H1 (cell line): ENCODE data around the gene VAMP2. TPM values are rescaled to one million over a fixed set of nuclear protein-coding genes. Genes with fewer than 3 reads are reported as not detected.

Experiments used
- CTCF ChIA-PET: fragments of 300-600 bp; sonication (Branson Sonifier 250); formaldehyde crosslinking; loops from one replicate; lab custom pipeline; 2021; ENCODE audit not compliant: partially characterized antibody; lab: Charles Lee
- POLR2A ChIA-PET: fragments of 300-600 bp; sonication (Branson Sonifier 250); formaldehyde crosslinking; loops from one replicate; lab custom pipeline; 2021; ENCODE audit warnings: inconsistent platforms; ENCODE audit not compliant: partially characterized antibody; lab: Charles Lee
- DNase-seq, 2 experiments: peaks; one replicate each; pipeline versions ENCODE4 v3.0.0 to v3.0.0-alpha.2; 2010 to 2022; ENCODE audit warnings: low spot score in 2 of 2, low read depth in 1 of 2, mixed read lengths in 1 of 2
- FAIRE-seq: peaks from 2 replicates; lab custom pipeline; 2011; peaks lifted over from hg19 to GRCh38; lab: Jason Lieb, UNC
- H2AFZ ChIP-seq: 2 replicates; pipeline ENCODE4 v1.8.1; 2012; ENCODE audit warnings: low read length, inconsistent platforms
- H2AK5ac ChIP-seq: 2 replicates; pipeline ENCODE4 v1.6.1; 2013; ENCODE audit warnings: low read depth, low read length
- H2BK120ac ChIP-seq: replicated peaks from 2 replicates; pipeline ENCODE3; 2013; ENCODE audit warnings: low read depth, low read length, inconsistent platforms
- H2BK12ac ChIP-seq: 2 replicates; pipeline ENCODE4 v1.6.1; 2013; ENCODE audit warnings: low read depth, low read length
- H2BK15ac ChIP-seq: 2 replicates; pipeline ENCODE4 v1.6.1; 2013; ENCODE audit warnings: low read length
- H2BK20ac ChIP-seq: 2 replicates; pipeline ENCODE4 v1.6.1; 2013; ENCODE audit warnings: low read length
- H2BK5ac ChIP-seq: 2 replicates; pipeline ENCODE4 v1.6.1; 2013; ENCODE audit warnings: low read depth, low read length
- H3K14ac ChIP-seq: 2 replicates; pipeline ENCODE4 v1.6.1; 2013; ENCODE audit warnings: inconsistent platforms; ENCODE audit not compliant: insufficient read length
- H3K18ac ChIP-seq: 2 replicates; pipeline ENCODE4 v1.6.1; 2013; ENCODE audit warnings: low read length; ENCODE audit errors: extremely low read depth
- H3K23ac ChIP-seq: 2 replicates; pipeline ENCODE4 v1.6.1; 2013; ENCODE audit warnings: inconsistent platforms; ENCODE audit not compliant: insufficient read length
- H3K23me2 ChIP-seq: 2 replicates; pipeline ENCODE4 v1.6.1; 2013; ENCODE audit warnings: low read depth, low read length
- H3K27ac ChIP-seq: 2 replicates; pipeline ENCODE4 v1.6.1; 2011; ENCODE audit warnings: low read depth, low read length, inconsistent platforms
- H3K27me3 ChIP-seq, 4 experiments: replicated peaks in 1 of 4; 1 replicate in 1 of 4; 2 replicates in 3 of 4; pipeline versions ENCODE4 v1.6.1 to v1.8.1; 2011 to 2013; ENCODE audit warnings: low read length in 3 of 4, mild to moderate bottlenecking in 3 of 4, inconsistent platforms in 2 of 4, mixed read lengths in 2 of 4, moderate library complexity in 1 of 4; ENCODE audit not compliant: control insufficient read depth in 3 of 4, insufficient read depth in 3 of 4; ENCODE audit errors: extremely low read depth in 1 of 4
- H3K36me3 ChIP-seq, 4 experiments: 2 replicates each; pipeline versions ENCODE4 v1.6.1 to v1.8.1; 2011 to 2013; ENCODE audit warnings: mild to moderate bottlenecking in 4 of 4, low read length in 3 of 4, moderate library complexity in 2 of 4, control low read depth in 1 of 4, inconsistent platforms in 1 of 4; ENCODE audit not compliant: insufficient read depth in 4 of 4, control insufficient read depth in 2 of 4
- H3K4ac ChIP-seq: replicated peaks from 2 replicates; pipeline ENCODE3; 2013; ENCODE audit warnings: low read length, low read depth, mixed read lengths, inconsistent platforms; ENCODE audit not compliant: insufficient read length
- H3K4me1 ChIP-seq, 4 experiments: replicated peaks in 1 of 4; 1 replicate in 1 of 4; 2 replicates in 3 of 4; pipeline versions ENCODE4 v1.6.1 to v1.8.1; 2011 to 2013; ENCODE audit warnings: low read length in 3 of 4, inconsistent platforms in 2 of 4, mixed read lengths in 1 of 4; ENCODE audit not compliant: insufficient read depth in 4 of 4, control insufficient read depth in 3 of 4
- H3K4me2 ChIP-seq, 2 experiments: 2 replicates each; pipeline versions ENCODE4 v1.6.1 to v1.8.1; 2011 to 2013; ENCODE audit warnings: low read depth in 2 of 2, low read length in 2 of 2, control low read depth in 1 of 2, inconsistent platforms in 1 of 2, mild to moderate bottlenecking in 1 of 2; ENCODE audit not compliant: insufficient read depth in 1 of 2
- H3K4me3 ChIP-seq, 4 experiments: fragments of 200-600, 300-600 bp in 1 of 4; sonication (generic), shearing (Covaris generic), sonication (Bioruptor Twin) in 1 of 4; 2 replicates each; pipeline versions ENCODE4 v1.5.1 to v1.8.1; 2011 to 2016; ENCODE audit warnings: low read length in 4 of 4, low read depth in 3 of 4, control low read depth in 2 of 4, inconsistent platforms in 2 of 4, mild to moderate bottlenecking in 2 of 4, mixed read lengths in 1 of 4, moderate library complexity in 1 of 4; ENCODE audit not compliant: insufficient read depth in 2 of 4; ENCODE audit errors: extremely low read depth in 1 of 4
- H3K56ac ChIP-seq: replicated peaks from 2 replicates; pipeline ENCODE3; 2013; ENCODE audit warnings: low read depth, mild to moderate bottlenecking, mixed read lengths, low read length, inconsistent platforms; ENCODE audit not compliant: insufficient read length
- H3K79me1 ChIP-seq: 2 replicates; pipeline ENCODE4 v1.6.1; 2013; ENCODE audit warnings: low read depth, low read length, control low read depth
- H3K79me2 ChIP-seq, 2 experiments: 2 replicates each; pipeline versions ENCODE4 v1.6.1 to v1.8.1; 2012 to 2013; ENCODE audit warnings: low read length in 2 of 2, mild to moderate bottlenecking in 2 of 2, inconsistent platforms in 1 of 2; ENCODE audit not compliant: insufficient read depth in 2 of 2, control insufficient read depth in 1 of 2
- H3K9ac ChIP-seq, 4 experiments: replicated peaks in 1 of 4; 1 replicate in 1 of 4; 2 replicates in 3 of 4; pipeline versions ENCODE4 v1.6.1 to v1.8.1; 2011 to 2013; ENCODE audit warnings: low read depth in 3 of 4, low read length in 3 of 4, control low read depth in 2 of 4, mild to moderate bottlenecking in 2 of 4, moderate library complexity in 2 of 4, inconsistent platforms in 1 of 4; ENCODE audit errors: extremely low read depth in 1 of 4
- H3K9me3 ChIP-seq, 2 experiments: 2 replicates each; pipeline versions ENCODE4 v1.6.1 to v1.8.1; 2012 to 2013; ENCODE audit warnings: mild to moderate bottlenecking in 2 of 2, moderate library complexity in 2 of 2, control low read depth in 1 of 2, inconsistent platforms in 1 of 2, low read depth in 1 of 2, low read length in 1 of 2, mixed read lengths in 1 of 2; ENCODE audit not compliant: insufficient read depth in 2 of 2
- H4K20me1 ChIP-seq, 2 experiments: replicated peaks in 1 of 2; 2 replicates each; pipeline versions ENCODE3 to v1.8.1; 2011 to 2013; ENCODE audit warnings: inconsistent platforms in 2 of 2, low read length in 2 of 2, mild to moderate bottlenecking in 1 of 2; ENCODE audit not compliant: insufficient read depth in 2 of 2, control insufficient read depth in 1 of 2
- H4K5ac ChIP-seq: 2 replicates; pipeline ENCODE4 v1.6.1; 2013; ENCODE audit warnings: low read length, low read depth, mixed read lengths, inconsistent platforms; ENCODE audit not compliant: insufficient read length
- H4K8ac ChIP-seq: 2 replicates; pipeline ENCODE4 v1.8.0; 2013; ENCODE audit warnings: mild to moderate bottlenecking, moderate library complexity, low read length, inconsistent platforms; ENCODE audit not compliant: insufficient read depth; ENCODE audit errors: extremely low read depth
- H4K91ac ChIP-seq: replicated peaks from 2 replicates; pipeline ENCODE3; 2013; ENCODE audit warnings: low read length, mixed read lengths, inconsistent platforms; ENCODE audit not compliant: insufficient read length
- E2F6 ChIP-seq: IDR thresholded peaks from 2 replicates; pipeline ENCODE4 v1.6.1; 2012; ENCODE audit warnings: inconsistent platforms
- RXRA ChIP-seq: IDR thresholded peaks from 2 replicates; pipeline ENCODE4 v1.6.1; 2011; ENCODE audit warnings: low read depth, mild to moderate bottlenecking, low read length, moderate library complexity; ENCODE audit not compliant: insufficient read depth
- USF2 ChIP-seq: IDR thresholded peaks from 2 replicates; pipeline ENCODE4 v1.6.1; 2011; ENCODE audit warnings: low read length, improper control_type of control experiment
- WGBS, 2 experiments: shearing (Covaris generic) in 1 of 2; methylation state at CpG; one replicate each; pipeline versions ENCODE4 v1.1.6 to v1.1.7; 2013 to 2015; ENCODE audit warnings: low lambda C conversion rate in 2 of 2, mixed read lengths in 2 of 2, inconsistent platforms in 1 of 2, low coverage in 1 of 2, missing lambda C conversion rate in 1 of 2; ENCODE audit not compliant: insufficient replicate concordance in 2 of 2, insufficient coverage in 1 of 2, insufficient read length in 1 of 2; ENCODE audit errors: extremely low coverage in 1 of 2, missing lambda C conversion rate in 1 of 2; 5-methylcytosine and 5-hydroxymethylcytosine counted together
- polyA plus RNA-seq, 7 experiments: library from polyadenylated mRNA; depleted of rRNA in 3 of 7; stranded (reverse) in 5 of 7; unstranded in 2 of 7; fragments of >200 nt in 5 of 7; fragments of 200-250 nt in 2 of 7; gene quantifications; 1 replicate in 5 of 7; 2 replicates in 1 of 7; 4 replicates in 1 of 7; pipeline versions ENCODE4 v1.2.1 to v1.2.3, GENCODE V29; 2011 to 2013; ENCODE audit warnings: missing spikeins in 2 of 7, mixed read lengths in 2 of 7
- total RNA-seq: library from RNA; stranded (reverse); fragmentation: NEBNext Ultra II Directional; extraction: Animal tissue kit (Norgen Biotek cat#: 25700); gene quantifications from 2 replicates; pipeline ENCODE4 v1.2.1, GENCODE V29; 2021

Gene VAMP2
- total and polyA plus RNA-seq, 2 of the 8 experiments (the other 6 are each of a cell fraction or from before 2014, with no cell fraction given) = 19.3 to 20.5 TPM

- TF ChIP-seq E2F6 (no peak), USF2 (no peak), RXRA (no peak)
- TF ChIP-seq, all 59 proteins: peak for 0
- H2BK12ac ChIP-seq = no peak overlapping the region
- H3K79me2 ChIP-seq = peaks cover 0 to 5% of the 10 kb centered on the region in 2 experiments; a peak in 1 of 4 replicates
- POLR2A ChIA-PET = interaction anchor here (3.5 to 6.4 kb wide), 3 partner anchors 8 to 25 kb away, joined by 11 to 62 read pairs (median 33); no protein-coding TSS in a partner anchor
- no peak overlapping the region for H3K14ac ChIP-seq
- no peaks in the 10 kb centered on the region for H3K27me3 ChIP-seq
- DNase-seq (no peak), FAIRE-seq (no peak)
- no peak overlapping the region for H4K91ac ChIP-seq
- no peak overlapping the region for H3K9ac ChIP-seq
- H2BK5ac ChIP-seq = no peak overlapping the region
- CTCF ChIA-PET = interaction anchor here (1.1 to 14.1 kb wide), 3 partner anchors 10 to 14 kb away, joined by 3 to 133 read pairs (median 8); partner anchors contain the start of gene VAMP2
- H4K8ac ChIP-seq = peak overlapping the region; percentile 83; the same call in 1 of the 2 replicates
- H3K79me1 ChIP-seq = peaks cover 7% of the 10 kb centered on the region; the same call in 1 of the 2 replicates
- no peak overlapping the region for H3K56ac ChIP-seq
- no peaks in the 10 kb centered on the region for H3K9me3 ChIP-seq
- peaks cover 13 to 52% (median 32%) of the 10 kb centered on the region in 4 experiments; a peak in 7 of 8 replicates for H3K36me3 ChIP-seq
- H2AFZ ChIP-seq = no peak overlapping the region
- 80% methylated on average over 13 of the region's 13 CpGs; no CpG with 5 or more reads in 1 of the 2 experiments for WGBS, 2 experiments
- no peak overlapping the region for H2BK20ac ChIP-seq
- no peak overlapping the region for H3K27ac ChIP-seq
- H2AK5ac ChIP-seq = no peak overlapping the region
- H2BK15ac ChIP-seq = no peak overlapping the region
- no peak overlapping the region for H3K18ac ChIP-seq
- H3K23me2 ChIP-seq = peaks cover 11% of the 10 kb centered on the region
- H3K23ac ChIP-seq = no peak overlapping the region
- H3K4me3 ChIP-seq = no peak overlapping the region
- H3K4me1 ChIP-seq = peaks cover 2 to 8% (median 5%) of the 10 kb centered on the region in 4 experiments; a peak in 6 of 7 replicates
- peaks cover 2 to 30% of the 10 kb centered on the region in 2 experiments for H4K20me1 ChIP-seq
- no peak overlapping the region for H4K5ac ChIP-seq
- no peak overlapping the region for H3K4me2 ChIP-seq
- no peak overlapping the region for H2BK120ac ChIP-seq
- no peak overlapping the region for H3K4ac ChIP-seq
Observed at GRCh38 chr17:8147805-8148404, 14.8 kb downstream of the VAMP2 start.
